Measurements from ENCODE around the gene CFAP97.

The CFAP97 gene

DNA sequence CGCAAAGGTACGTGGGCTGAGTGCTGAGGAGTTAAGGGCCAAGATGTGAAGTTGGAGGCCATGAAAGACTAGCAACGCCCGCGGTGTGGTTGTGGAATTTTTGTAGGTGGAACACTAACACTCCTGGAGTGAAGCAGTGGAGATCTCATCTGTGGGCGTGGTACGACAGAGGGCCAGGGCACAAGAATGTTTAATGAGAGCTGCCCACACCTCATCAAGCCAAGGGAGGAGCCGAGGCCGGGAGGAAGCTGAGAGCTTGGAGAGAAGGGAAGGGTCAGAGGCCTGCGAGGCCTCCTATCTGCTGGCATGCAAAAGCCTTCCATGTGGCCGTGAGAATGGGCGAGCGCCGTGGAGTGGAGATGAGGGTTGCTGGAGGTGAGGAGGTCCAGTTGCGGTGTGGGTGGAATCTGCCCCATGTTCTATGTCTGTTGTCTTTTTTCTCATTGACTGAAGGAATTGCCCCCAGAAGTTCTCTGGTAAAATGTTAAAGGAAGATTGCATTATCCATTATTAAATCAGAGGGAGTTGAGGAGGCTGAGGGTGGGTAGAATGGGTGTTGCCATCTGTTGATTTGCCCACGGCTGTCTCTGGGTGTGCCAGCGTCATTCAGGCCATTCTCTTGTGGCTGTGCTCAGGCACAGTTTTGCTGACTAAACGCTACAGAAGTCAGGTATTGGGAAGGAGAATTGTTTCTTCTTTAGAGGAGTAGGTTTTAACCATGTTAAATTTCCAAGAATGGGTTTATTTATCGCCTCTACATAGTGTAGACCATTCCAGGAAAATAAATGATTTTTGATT, 25.4 kb upstream of the CFAP97 start:
- no peak for TF ChIP-seq SIN3A (IDR thresholded peaks at IDR 0.05; ENCODE audit: borderline replicate concordance, insufficient read depth, low read length)
- TF ChIP-seq, protein P1, sequence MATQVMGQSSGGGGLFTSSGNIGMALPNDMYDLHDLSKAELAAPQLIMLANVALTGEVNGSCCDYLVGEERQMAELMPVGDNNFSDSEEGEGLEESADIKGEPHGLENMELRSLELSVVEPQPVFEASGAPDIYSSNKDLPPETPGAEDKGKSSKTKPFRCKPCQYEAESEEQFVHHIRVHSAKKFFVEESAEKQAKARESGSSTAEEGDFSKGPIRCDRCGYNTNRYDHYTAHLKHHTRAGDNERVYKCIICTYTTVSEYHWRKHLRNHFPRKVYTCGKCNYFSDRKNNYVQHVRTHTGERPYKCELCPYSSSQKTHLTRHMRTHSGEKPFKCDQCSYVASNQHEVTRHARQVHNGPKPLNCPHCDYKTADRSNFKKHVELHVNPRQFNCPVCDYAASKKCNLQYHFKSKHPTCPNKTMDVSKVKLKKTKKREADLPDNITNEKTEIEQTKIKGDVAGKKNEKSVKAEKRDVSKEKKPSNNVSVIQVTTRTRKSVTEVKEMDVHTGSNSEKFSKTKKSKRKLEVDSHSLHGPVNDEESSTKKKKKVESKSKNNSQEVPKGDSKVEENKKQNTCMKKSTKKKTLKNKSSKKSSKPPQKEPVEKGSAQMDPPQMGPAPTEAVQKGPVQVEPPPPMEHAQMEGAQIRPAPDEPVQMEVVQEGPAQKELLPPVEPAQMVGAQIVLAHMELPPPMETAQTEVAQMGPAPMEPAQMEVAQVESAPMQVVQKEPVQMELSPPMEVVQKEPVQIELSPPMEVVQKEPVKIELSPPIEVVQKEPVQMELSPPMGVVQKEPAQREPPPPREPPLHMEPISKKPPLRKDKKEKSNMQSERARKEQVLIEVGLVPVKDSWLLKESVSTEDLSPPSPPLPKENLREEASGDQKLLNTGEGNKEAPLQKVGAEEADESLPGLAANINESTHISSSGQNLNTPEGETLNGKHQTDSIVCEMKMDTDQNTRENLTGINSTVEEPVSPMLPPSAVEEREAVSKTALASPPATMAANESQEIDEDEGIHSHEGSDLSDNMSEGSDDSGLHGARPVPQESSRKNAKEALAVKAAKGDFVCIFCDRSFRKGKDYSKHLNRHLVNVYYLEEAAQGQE (IDR thresholded peaks at IDR 0.05; ENCODE audit: insufficient read depth in 1 of 2, low read depth in 2 of 2, low read length in 2 of 2) = no peak
- no peak for TF ChIP-seq POLR2AphosphoS5 (IDR thresholded peaks at IDR 0.05; ENCODE audit: low read depth, low read length)
- TF ChIP-seq TAF1 (IDR thresholded peaks at IDR 0.05; ENCODE audit: borderline replicate concordance, insufficient read depth, low read length) = no peak
- TF ChIP-seq FOXP2 (optimal IDR thresholded peaks at IDR 0.05; ENCODE audit: borderline replicate concordance, extremely low read depth, extremely low read length, insufficient read depth) = no peak

DNA sequence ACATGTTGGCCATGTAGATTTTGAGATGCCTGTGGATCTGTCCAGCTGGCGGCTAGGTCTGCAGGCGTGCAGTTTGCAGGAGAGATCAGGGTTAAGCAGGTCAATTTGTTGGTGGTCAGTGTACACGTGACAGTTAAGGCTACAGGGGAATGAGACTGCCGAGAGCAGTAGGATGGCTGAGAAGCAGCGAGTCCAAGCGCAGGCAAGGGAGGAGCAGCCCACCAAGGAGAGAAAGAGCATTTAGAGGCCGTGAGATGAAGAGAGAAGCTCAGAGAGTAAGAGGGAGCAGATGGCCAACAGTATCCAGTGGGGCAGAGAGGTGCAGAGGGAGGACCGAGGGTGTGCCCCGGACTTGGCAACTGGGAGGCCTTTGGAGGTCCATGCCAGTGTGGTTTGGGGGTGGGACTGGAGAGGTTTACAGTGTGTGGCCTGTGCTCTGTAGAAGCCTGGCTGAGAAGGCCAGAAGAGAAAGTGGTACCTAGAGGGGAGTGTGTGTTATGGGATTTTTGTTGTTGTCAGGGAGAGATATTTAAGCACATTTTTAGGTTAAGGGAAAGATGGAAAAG, 24.0 kb upstream of the CFAP97 start:
- TF ChIP-seq SIN3A (IDR thresholded peaks at IDR 0.05; ENCODE audit: borderline replicate concordance, insufficient read depth, low read length) (no peak), FOXP2 (optimal IDR thresholded peaks at IDR 0.05; ENCODE audit: borderline replicate concordance, extremely low read depth, extremely low read length, insufficient read depth) (no peak), TAF1 (IDR thresholded peaks at IDR 0.05; ENCODE audit: borderline replicate concordance, insufficient read depth, low read length) (no peak), POLR2AphosphoS5 (IDR thresholded peaks at IDR 0.05; ENCODE audit: low read depth, low read length) (no peak)
- TF ChIP-seq, protein P1 (IDR thresholded peaks at IDR 0.05; ENCODE audit: insufficient read depth in 1 of 2, low read depth in 2 of 2, low read length in 2 of 2) = no peak

DNA sequence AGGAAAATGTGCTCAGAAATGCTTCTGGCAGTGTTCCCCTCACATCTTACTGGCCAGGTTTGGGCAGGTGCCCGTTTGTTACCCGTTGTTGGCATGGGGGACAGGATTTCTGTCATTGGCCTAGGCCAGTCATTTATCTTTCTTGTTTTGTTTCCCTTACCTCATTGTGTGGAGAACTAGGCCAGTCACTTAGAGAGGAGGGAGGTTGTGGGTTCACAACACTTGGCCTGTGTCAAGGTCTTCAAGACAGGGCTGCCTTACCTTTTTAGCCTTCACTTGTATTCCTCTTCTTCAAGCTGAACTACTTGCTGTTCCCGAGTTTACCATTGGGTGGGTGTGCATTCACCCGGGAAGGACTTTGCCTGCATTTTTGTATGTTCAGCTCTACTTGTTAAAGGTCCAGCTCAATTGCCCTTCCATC, 23.3 kb upstream of the CFAP97 start:
- no peak for TF ChIP-seq SIN3A (IDR thresholded peaks at IDR 0.05; ENCODE audit: borderline replicate concordance, insufficient read depth, low read length)
- no peak for TF ChIP-seq POLR2AphosphoS5 (IDR thresholded peaks at IDR 0.05; ENCODE audit: low read depth, low read length)
- no peak for TF ChIP-seq FOXP2 (optimal IDR thresholded peaks at IDR 0.05; ENCODE audit: borderline replicate concordance, extremely low read depth, extremely low read length, insufficient read depth)
- no peak for TF ChIP-seq TAF1 (IDR thresholded peaks at IDR 0.05; ENCODE audit: borderline replicate concordance, insufficient read depth, low read length)
- TF ChIP-seq, protein P1 (IDR thresholded peaks at IDR 0.05; ENCODE audit: insufficient read depth in 1 of 2, low read depth in 2 of 2, low read length in 2 of 2) = no peak

DNA sequence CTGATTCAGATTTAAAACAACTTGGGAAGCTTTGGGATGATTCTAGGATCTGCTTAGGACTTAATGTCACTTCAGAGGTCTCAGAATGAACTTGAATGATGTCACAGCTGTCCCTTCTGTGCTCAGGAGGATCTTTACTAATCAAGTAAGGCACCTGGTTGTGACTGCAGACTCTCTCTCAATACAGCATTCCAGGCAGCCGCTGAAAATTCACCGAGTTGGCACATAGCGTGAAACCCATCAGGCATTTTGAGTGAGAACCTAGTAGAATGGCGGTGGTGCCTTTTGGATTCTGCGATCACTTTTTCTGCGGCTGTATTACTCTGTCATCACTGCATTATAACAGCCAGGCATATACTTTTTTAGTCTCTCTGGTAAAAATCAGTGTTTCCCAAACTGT, 22.1 kb upstream of the CFAP97 start:
- TF ChIP-seq, protein P1 (IDR thresholded peaks at IDR 0.05; ENCODE audit: insufficient read depth in 1 of 2, low read depth in 2 of 2, low read length in 2 of 2) = no peak
- no peak for TF ChIP-seq TAF1 (IDR thresholded peaks at IDR 0.05; ENCODE audit: borderline replicate concordance, insufficient read depth, low read length)
- TF ChIP-seq SIN3A (IDR thresholded peaks at IDR 0.05; ENCODE audit: borderline replicate concordance, insufficient read depth, low read length) = no peak
